Measurements from ENCODE around the gene CCDC33.

DNA sequence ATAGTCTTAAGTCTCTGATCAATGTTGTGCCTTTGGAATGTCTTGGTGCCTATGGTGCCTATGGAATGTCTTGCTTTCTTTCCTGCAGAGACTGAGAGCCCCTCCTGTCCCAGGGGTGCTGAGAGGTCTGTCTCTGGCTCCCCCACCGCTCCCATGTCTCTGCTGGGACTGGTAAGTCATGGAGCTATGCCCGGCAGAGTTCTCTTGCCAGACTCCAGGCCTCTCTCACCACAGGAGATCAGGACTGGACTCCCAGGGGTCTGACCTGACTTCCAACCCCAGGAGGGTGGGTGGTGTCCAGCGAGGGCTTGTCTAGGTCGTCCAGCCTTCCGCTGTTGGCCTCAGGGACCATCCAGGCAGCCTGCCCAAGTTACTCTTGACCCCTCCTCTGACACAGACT, 145.4 kb downstream of the CCDC33 start:
- TF ChIP-seq, protein P1, sequence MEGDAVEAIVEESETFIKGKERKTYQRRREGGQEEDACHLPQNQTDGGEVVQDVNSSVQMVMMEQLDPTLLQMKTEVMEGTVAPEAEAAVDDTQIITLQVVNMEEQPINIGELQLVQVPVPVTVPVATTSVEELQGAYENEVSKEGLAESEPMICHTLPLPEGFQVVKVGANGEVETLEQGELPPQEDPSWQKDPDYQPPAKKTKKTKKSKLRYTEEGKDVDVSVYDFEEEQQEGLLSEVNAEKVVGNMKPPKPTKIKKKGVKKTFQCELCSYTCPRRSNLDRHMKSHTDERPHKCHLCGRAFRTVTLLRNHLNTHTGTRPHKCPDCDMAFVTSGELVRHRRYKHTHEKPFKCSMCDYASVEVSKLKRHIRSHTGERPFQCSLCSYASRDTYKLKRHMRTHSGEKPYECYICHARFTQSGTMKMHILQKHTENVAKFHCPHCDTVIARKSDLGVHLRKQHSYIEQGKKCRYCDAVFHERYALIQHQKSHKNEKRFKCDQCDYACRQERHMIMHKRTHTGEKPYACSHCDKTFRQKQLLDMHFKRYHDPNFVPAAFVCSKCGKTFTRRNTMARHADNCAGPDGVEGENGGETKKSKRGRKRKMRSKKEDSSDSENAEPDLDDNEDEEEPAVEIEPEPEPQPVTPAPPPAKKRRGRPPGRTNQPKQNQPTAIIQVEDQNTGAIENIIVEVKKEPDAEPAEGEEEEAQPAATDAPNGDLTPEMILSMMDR (IDR thresholded peaks at IDR 0.05; ENCODE audit: borderline replicate concordance, extremely low read depth, low read length, poor library complexity, severe bottlenecking): no peak
- TF ChIP-seq EZH2 (IDR thresholded peaks at IDR 0.05; ENCODE audit: borderline replicate concordance, low read depth, low read length, severe bottlenecking): no peak

Measured in DND-41 (cell line).